GM12878 (cell line): Measurements from ENCODE around the gene DCC. TPM values are rescaled to one million over a fixed set of nuclear protein-coding genes. Genes with fewer than 3 reads are reported as not detected.

Source experiments
- ATAC-seq: fragments of 200-7000 bp; cut with Tn5 transposase; 3 replicates; pipeline ENCODE4 v1.9.1; 2020; ENCODE audit warnings: mild to moderate bottlenecking, moderate library complexity
- BruUV-seq: library from RNA; stranded (reverse); fragments of 400-500 nt; replicated peaks from 2 replicates; lab custom pipeline; 2021; lab: Mats Ljungman, UMichigan
- CTCF ChIA-PET: fragments of 300-600 bp; sonication (Branson Sonifier 250); formaldehyde crosslinking; extraction: SDS; loops from one replicate; lab custom pipeline; 2021; ENCODE audit warnings: inconsistent platforms; lab: Yijun Ruan, JAX
- POLR2A ChIA-PET: fragments of 350-600 bp; formaldehyde crosslinking; extraction: SDS; loops from one replicate; lab custom pipeline; 2021; ENCODE audit warnings: inconsistent platforms; lab: Charles Lee
- RAD21 ChIA-PET: fragments of 300-600 bp; sonication (Branson Sonifier 250); formaldehyde crosslinking; loops from one replicate; lab custom pipeline; 2023; ENCODE audit warnings: antibody characterized with exemption; ENCODE audit not compliant: unreplicated experiment; lab: Charles Lee
- SMC1A ChIA-PET: fragments of 300-600 bp; sonication (Branson Sonifier 250); formaldehyde crosslinking; loops from one replicate; lab custom pipeline; 2023; ENCODE audit not compliant: unreplicated experiment, uncharacterized antibody; lab: Charles Lee
- DNase-seq: peaks from one replicate; pipeline ENCODE4 v3.0.0-alpha.2; 2011; ENCODE audit warnings: low read depth, low spot score
- FAIRE-seq: peaks from 3 replicates; lab custom pipeline; 2011; peaks lifted over from hg19 to GRCh38; lab: Jason Lieb, UNC
- H2AFZ ChIP-seq: 2 replicates; pipeline ENCODE4 v1.6.0; 2011; ENCODE audit warnings: low read depth, low read length, control low read depth; ENCODE audit not compliant: control insufficient read depth
- H3K27ac ChIP-seq: 2 replicates; pipeline ENCODE4 v1.5.1; 2011; ENCODE audit warnings: control low read depth; ENCODE audit not compliant: control insufficient read depth, insufficient read depth
- H3K27me3 ChIP-seq, 2 experiments: replicated peaks in 1 of 2; 2 replicates each; pipeline versions ENCODE4 v1.6.0 to v1.6.1; 2011; ENCODE audit warnings: low read length in 1 of 2; ENCODE audit not compliant: control insufficient read depth in 2 of 2, insufficient read depth in 2 of 2
- H3K36me3 ChIP-seq, 2 experiments: 2 replicates each; pipeline ENCODE4 v1.5.1; 2011; ENCODE audit warnings: low read length in 1 of 2; ENCODE audit not compliant: control insufficient read depth in 2 of 2, insufficient read depth in 2 of 2
- H3K4me1 ChIP-seq: 2 replicates; pipeline ENCODE4 v1.6.1; 2011; ENCODE audit warnings: mild to moderate bottlenecking, low read length, moderate library complexity, mixed read lengths; ENCODE audit not compliant: control insufficient read depth, insufficient read depth
- H3K4me2 ChIP-seq: 2 replicates; pipeline ENCODE4 v1.6.0; 2011; ENCODE audit warnings: control low read depth; ENCODE audit not compliant: control insufficient read depth, insufficient read depth
- H3K4me3 ChIP-seq: fragments of 200-600 bp; sonication (generic); 2 replicates; pipeline ENCODE4 v1.5.1; 2016
- H3K79me2 ChIP-seq: 2 replicates; pipeline ENCODE4 v1.6.0; 2011; ENCODE audit warnings: low read length; ENCODE audit not compliant: control insufficient read depth, insufficient read depth
- H3K9ac ChIP-seq: 2 replicates; pipeline ENCODE4 v1.8.0; 2011; ENCODE audit warnings: low read length, control low read depth, mixed read lengths; ENCODE audit not compliant: control insufficient read depth, insufficient read depth
- H3K9me3 ChIP-seq: replicated peaks from 3 replicates; pipeline ENCODE4 v1.5.1; 2011; ENCODE audit warnings: mild to moderate bottlenecking, low read length; ENCODE audit not compliant: control insufficient read depth, insufficient read depth
- H4K20me1 ChIP-seq: 2 replicates; pipeline ENCODE4 v1.6.0; 2011; ENCODE audit not compliant: control insufficient read depth, insufficient read depth
- ATF2 ChIP-seq: IDR thresholded peaks from 2 replicates; pipeline ENCODE4 v1.6.1; 2012; ENCODE audit warnings: low read length, inconsistent platforms
- ATF3 ChIP-seq: IDR thresholded peaks from 2 replicates; pipeline ENCODE4 v1.6.1; 2011; ENCODE audit warnings: low read depth, mild to moderate bottlenecking, low read length, moderate library complexity, borderline replicate concordance; ENCODE audit errors: extremely low read depth
- CBX5 ChIP-seq: sonication (generic); IDR thresholded peaks from 2 replicates; pipeline ENCODE4 v1.6.1; 2016; ENCODE audit warnings: low read depth, moderate library complexity, mild to moderate bottlenecking, inconsistent platforms
- GATAD2B ChIP-seq: fragments of 450-650 bp; conservative IDR thresholded peaks from 2 replicates; pipeline ENCODE4 v1.6.1; 2017; ENCODE audit warnings: low read depth, mild to moderate bottlenecking, moderate library complexity
- HCFC1 ChIP-seq: fragments of 150-350 bp; IDR thresholded peaks from 2 replicates; pipeline ENCODE4 v1.6.1; 2014; ENCODE audit warnings: low read length
- HDAC2 ChIP-seq: fragments of 200-600 bp; sonication (generic); IDR thresholded peaks from 2 replicates; pipeline ENCODE4 v1.6.1; 2017
- JUND ChIP-seq: IDR thresholded peaks from 2 replicates; pipeline ENCODE4 v1.6.1; 2012; ENCODE audit warnings: low read depth, mild to moderate bottlenecking, low read length, improper control_type of control experiment, moderate library complexity
- MEF2B ChIP-seq: fragments of 450-650 bp; IDR thresholded peaks from 2 replicates; pipeline ENCODE4 v1.6.1; 2018; ENCODE audit warnings: mild to moderate bottlenecking, moderate library complexity; ENCODE audit not compliant: partially characterized antibody, poor library complexity, severe bottlenecking
- PAX5 ChIP-seq: IDR thresholded peaks from 2 replicates; pipeline ENCODE4 v1.6.1; 2011; ENCODE audit warnings: low read depth, low read length, borderline replicate concordance
- PML ChIP-seq: IDR thresholded peaks from 2 replicates; pipeline ENCODE4 v1.6.1; 2012; ENCODE audit warnings: low read length, inconsistent platforms
- SIN3A ChIP-seq: IDR thresholded peaks from 2 replicates; pipeline ENCODE4 v1.6.1; 2012; ENCODE audit warnings: low read depth, low read length, improper control_type of control experiment
- SMAD5 ChIP-seq: IDR thresholded peaks from 2 replicates; pipeline ENCODE4 v1.6.1; 2016; ENCODE audit warnings: antibody characterized with exemption, low read depth
- SMARCA5 ChIP-seq: fragments of 450-650 bp; IDR thresholded peaks from 2 replicates; pipeline ENCODE4 v1.6.1; 2017; ENCODE audit warnings: mild to moderate bottlenecking
- SPI1 ChIP-seq: IDR thresholded peaks from 2 replicates; pipeline ENCODE4 v1.6.1; 2011; ENCODE audit warnings: low read depth, mild to moderate bottlenecking, low read length, moderate library complexity, borderline replicate concordance; ENCODE audit not compliant: insufficient read depth
- STAT1 ChIP-seq: fragments of 450-650 bp; conservative IDR thresholded peaks from 2 replicates; pipeline ENCODE4 v1.6.1; 2014; ENCODE audit warnings: antibody characterized with exemption, mild to moderate bottlenecking
- TCF12 ChIP-seq: IDR thresholded peaks from 2 replicates; pipeline ENCODE4 v1.6.1; 2011; ENCODE audit warnings: low read depth, mild to moderate bottlenecking, low read length
- ZBTB33 ChIP-seq: fragments of 450-650 bp; IDR thresholded peaks from 2 replicates; pipeline ENCODE4 v1.6.1; 2017; ENCODE audit warnings: mild to moderate bottlenecking
- WGBS: methylation state at CpG from one replicate; pipeline ENCODE4 v1.1.6; 2016; ENCODE audit warnings: low lambda C conversion rate; ENCODE audit not compliant: insufficient replicate concordance, insufficient coverage; ENCODE audit errors: missing lambda C conversion rate; 5-methylcytosine and 5-hydroxymethylcytosine counted together
- in situ Hi-C: fragments of 300-500 bp; cut with MboI; formaldehyde crosslinking; loops from 9 replicates; pipeline ENCODE4 v1.14.3; 2018; ENCODE audit warnings: mixed read lengths
- intact Hi-C: fragments of 100-400 bp; cut with micrococcal nuclease; formaldehyde crosslinking; loops from one replicate; pipeline ENCODE4 v1.14.2; 2022; ENCODE audit not compliant: unreplicated experiment
- polyA plus RNA-seq, 11 experiments: library from polyadenylated mRNA; depleted of rRNA in 4 of 11; unstranded in 6 of 11; stranded (reverse) in 5 of 11; fragments of >200 nt; fragmentation: Nextera tagmentation in 4 of 11; fragmentation: Illumina TruSeq in 1 of 11; extraction: Ambion mirVana in 4 of 11; extraction: Trizol in 1 of 11; gene quantifications; 1 replicate in 1 of 11; 2 replicates in 10 of 11; pipeline versions ENCODE4 v1.2.1 to v1.2.3, GENCODE V29; 2011 to 2016; ENCODE audit warnings: inconsistent platforms in 2 of 11, missing spikeins in 2 of 11, low read depth in 1 of 11
- total RNA-seq, 4 experiments: library from RNA; depleted of rRNA in 3 of 4; stranded (reverse); fragments of >200 nt in 3 of 4; fragmentation: Illumina TruSeq in 1 of 4; extraction: Trizol in 1 of 4; gene quantifications; 2 replicates each; pipeline versions ENCODE4 v1.2.1 to v1.2.3, GENCODE V29; 2013 to 2021

The DCC gene
- total and polyA plus RNA-seq, 10 of the 15 experiments (the other 5 are each of a cell fraction or from before 2014, with no cell fraction given), result 0.01 TPM; not detected in 9

GRCh38 chr18:52607985-52608384 lies 268.0 kb downstream of the DCC start:
- Histone ChIP-seq H3K9ac (no peak overlapping the region), H3K4me2 (no peak overlapping the region), H4K20me1 (no peaks in the 10 kb centered on the region), H3K36me3 (no peaks in the 10 kb centered on the region), H3K27me3 (no peaks in the 10 kb centered on the region), H3K4me3 (no peak overlapping the region), H3K79me2 (no peaks in the 10 kb centered on the region), H3K4me1 (no peaks in the 10 kb centered on the region), H3K27ac (no peak overlapping the region), H3K9me3 (no peaks in the 10 kb centered on the region), H2AFZ (no peak overlapping the region)
- no peak for DNase-seq
- no peak for FAIRE-seq
- no TSS peak for BruUV-seq
- in situ Hi-C loops, result no loop called here
- ChIA-PET POLR2A (no interaction called here), SMC1A (no interaction called here), CTCF (no interaction called here), RAD21 (no interaction called here)
- intact Hi-C loops, result no loop called here
- ATAC-seq, result no peak
- TF ChIP-seq CBX5 (no peak), HCFC1 (no peak), GATAD2B (no peak), ATF2 (no peak), STAT1 (no peak), PML (no peak), SMARCA5 (no peak), ZBTB33 (no peak), JUND (no peak), SIN3A (no peak), MEF2B (no peak), SMAD5 (no peak), PAX5 (no peak), TCF12 (no peak), HDAC2 (no peak), ATF3 (no peak), SPI1 (no peak)
- WGBS, result 46% methylated on average over 2 of the region's 2 CpGs
